Raji (cell line): Measurements from ENCODE around the gene ACAP2.

Experiments
- POLR2A ChIP-seq: IDR thresholded peaks from 2 replicates; pipeline ENCODE4 v1.6.1; 2011; ENCODE audit warnings: low read depth, low read length, control low read depth; ENCODE audit not compliant: insufficient read depth

Gene ACAP2

GRCh38 chr3:195450731-195451229 is 8.0 kb upstream of the ACAP2 start:
- no peak for TF ChIP-seq POLR2A

- TF ChIP-seq POLR2A = no peak
Observed at GRCh38 chr3:195448205-195448875, 5.5 kb upstream of the ACAP2 start.

- no peak for TF ChIP-seq POLR2A
Observed at GRCh38 chr3:195447201-195447600, 4.4 kb upstream of the ACAP2 start.

- no peak for TF ChIP-seq POLR2A
Observed at GRCh38 chr3:195446359-195446758, 3.5 kb upstream of the ACAP2 start.

GRCh38 chr3:195445885-195446284 is 3.1 kb upstream of the ACAP2 start:
- TF ChIP-seq POLR2A = no peak

GRCh38 chr3:195443391-195443989 is 670 bp upstream of the ACAP2 start:
- no peak for TF ChIP-seq POLR2A

GRCh38 chr3:195441992-195442572 is 738 bp downstream of the ACAP2 start:
- no peak for TF ChIP-seq POLR2A

- TF ChIP-seq POLR2A = no peak
Observed at GRCh38 chr3:195441476-195441991, 1.3 kb downstream of the ACAP2 start.

GRCh38 chr3:195441051-195441450 is 1.8 kb downstream of the ACAP2 start:
- TF ChIP-seq POLR2A = no peak

- TF ChIP-seq POLR2A = no peak
Observed at GRCh38 chr3:195440379-195440778, 2.4 kb downstream of the ACAP2 start.

GRCh38 chr3:195438371-195438770 is 4.4 kb downstream of the ACAP2 start:
- no peak for TF ChIP-seq POLR2A

- no peak for TF ChIP-seq POLR2A
Observed at GRCh38 chr3:195425849-195426248, 17.0 kb downstream of the ACAP2 start.

GRCh38 chr3:195423818-195424217 is 19.0 kb downstream of the ACAP2 start:
- no peak for TF ChIP-seq POLR2A

GRCh38 chr3:195421400-195421799 is 21.4 kb downstream of the ACAP2 start:
- TF ChIP-seq POLR2A = no peak

GRCh38 chr3:195416795-195417194 is 26.0 kb downstream of the ACAP2 start:
- no peak for TF ChIP-seq POLR2A

- no peak for TF ChIP-seq POLR2A
Observed at GRCh38 chr3:195411836-195412235, 31.0 kb downstream of the ACAP2 start.

- TF ChIP-seq POLR2A = no peak
Observed at GRCh38 chr3:195410546-195410945, 32.3 kb downstream of the ACAP2 start.
